GM21528 (cell line): Measurements from ENCODE around the gene TGM1.
"Not testable (repeated sequence)": the region's sequence is repeated elsewhere in the genome, so short reads cannot be mapped to it uniquely, and the experiment has no call there.

ENCODE experiments used
- ATAC-seq: cut with Tn5 transposase; IDR thresholded peaks from one replicate; pipeline ENCODE4 v1.9.1; 2021; ENCODE audit warnings: mild to moderate bottlenecking, moderate library complexity; ENCODE audit not compliant: unreplicated experiment, low FRiP score

TGM1 gene

DNA sequence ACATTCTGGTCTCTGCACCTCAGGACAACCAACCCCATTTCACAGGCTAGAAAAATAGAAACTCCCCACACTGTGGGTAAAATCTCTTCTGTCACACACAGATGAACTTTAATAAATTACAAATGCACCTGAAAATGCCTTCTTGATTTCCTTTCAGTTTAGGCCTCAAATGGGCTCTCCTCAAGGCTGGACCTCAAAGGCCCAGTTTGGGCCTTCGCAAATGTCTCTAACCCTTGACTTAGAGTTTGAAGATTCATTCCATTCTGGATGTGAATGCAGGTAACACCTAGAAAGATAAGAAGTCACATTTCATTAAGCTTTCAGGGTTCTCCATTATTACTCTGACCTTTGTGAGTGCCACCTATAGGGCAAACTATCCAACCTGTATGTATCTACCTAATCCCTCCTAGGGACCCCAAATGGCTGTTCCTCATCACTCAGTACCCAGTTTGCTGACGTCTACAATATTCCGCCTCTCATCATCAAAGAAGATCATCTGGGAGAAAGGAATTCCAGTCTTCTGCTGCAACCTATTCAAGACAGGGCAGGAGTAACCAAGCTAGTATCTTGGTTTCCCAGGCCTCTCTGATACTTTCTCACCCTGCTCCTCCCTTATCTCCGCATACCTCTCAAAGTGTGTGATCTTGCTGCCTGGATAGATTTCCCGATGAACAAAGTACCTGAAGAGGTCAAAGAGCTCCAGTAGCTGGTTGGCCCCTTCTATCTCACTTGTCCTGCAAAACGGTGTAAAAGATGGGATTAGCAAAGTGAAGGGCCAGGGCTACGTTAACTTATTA, 48.9 kb downstream of the TGM1 start:
- no peak for ATAC-seq

DNA sequence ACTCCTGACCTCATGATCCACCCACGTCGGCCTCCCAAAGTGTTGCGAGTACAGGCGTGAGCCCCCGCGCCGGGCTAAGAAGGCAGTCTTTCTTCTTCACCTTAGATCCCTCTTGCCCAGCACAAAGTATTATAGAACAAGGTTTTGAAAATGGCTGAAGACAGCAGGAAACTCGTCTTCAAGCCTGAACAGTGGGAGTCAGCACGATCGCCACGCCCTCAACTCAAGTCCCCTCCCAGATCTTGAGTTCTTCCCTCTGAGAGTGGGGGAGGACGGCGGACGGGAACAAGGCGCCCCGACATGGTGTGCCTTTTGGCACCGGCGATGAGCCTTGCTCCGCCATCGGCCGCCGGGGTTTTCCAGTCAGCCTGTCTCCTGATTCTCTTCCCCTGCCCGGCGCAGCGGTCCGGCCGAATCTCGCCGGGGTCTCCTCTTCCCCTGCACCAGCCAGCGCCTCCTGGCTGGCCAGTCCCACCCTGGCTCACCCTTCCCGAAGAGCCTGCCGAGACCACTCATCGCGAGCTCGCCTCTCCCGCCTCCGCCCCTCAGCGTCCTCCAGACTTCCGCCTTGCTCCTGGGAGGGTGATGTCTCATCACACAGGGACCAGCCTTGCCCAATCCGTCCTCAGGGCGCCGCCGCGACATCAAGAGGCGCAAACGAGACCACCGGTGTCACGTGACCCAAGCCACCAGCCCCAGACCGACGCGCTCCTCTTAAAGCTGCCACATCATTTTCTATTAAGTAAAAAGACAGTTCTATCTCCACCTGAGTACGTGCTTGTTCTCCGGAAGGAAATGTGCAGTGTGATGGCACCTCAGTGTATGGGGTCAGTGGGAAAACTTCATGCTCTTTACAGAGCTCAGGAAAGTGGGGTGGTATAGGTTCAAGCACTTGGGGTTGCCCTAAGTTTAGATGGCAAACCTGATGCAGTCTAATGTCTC, 49.8 kb downstream of the TGM1 start, which contains the start of gene CHMP4A:
CHMP4A (minus strand) TSS at position 565 of the 942 bp plus-strand sequence; CDS start at position 516, 49 bp downstream.
- ATAC-seq, result peak; percentile 78

DNA sequence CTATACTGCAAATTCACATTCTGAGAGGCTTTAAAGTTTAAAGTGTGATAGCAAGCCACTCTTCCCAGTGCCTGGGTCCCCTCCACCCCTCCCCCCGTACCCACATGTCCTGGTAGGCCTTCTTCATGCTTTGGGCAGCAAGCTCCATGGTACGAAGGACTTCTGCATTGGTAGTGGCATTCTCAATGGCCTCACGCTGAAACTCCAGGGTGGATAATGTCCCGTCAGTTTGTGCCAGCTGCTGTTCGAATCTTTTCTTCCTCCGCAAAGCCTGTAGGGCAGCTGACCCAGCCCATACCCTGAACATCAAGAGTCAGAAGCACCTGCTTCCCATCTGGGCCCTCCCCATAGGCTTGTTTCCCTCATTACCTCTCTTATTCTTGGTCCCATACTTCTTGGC, 51.7 kb downstream of the TGM1 start:
- no peak for ATAC-seq

DNA sequence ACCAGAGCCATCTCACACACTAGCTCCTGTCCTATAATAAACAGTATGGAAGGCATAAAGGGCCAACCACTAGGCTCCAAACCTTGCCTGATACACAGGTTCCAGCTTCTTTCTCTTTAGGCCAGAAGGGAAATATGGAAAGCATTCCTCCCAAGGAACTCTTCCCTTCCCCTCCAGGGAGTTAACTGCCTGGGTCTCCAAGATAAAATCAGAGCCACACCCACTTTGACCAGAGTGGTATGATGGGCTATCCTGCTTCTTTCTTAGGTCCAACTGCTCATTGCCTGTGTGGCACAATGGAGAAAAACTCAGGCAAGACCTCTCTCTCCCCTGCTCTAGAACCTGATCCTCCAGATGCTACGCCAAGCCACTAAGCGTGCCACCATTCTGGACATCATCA, 55.4 kb downstream of the TGM1 start:
- ATAC-seq, result no peak

DNA sequence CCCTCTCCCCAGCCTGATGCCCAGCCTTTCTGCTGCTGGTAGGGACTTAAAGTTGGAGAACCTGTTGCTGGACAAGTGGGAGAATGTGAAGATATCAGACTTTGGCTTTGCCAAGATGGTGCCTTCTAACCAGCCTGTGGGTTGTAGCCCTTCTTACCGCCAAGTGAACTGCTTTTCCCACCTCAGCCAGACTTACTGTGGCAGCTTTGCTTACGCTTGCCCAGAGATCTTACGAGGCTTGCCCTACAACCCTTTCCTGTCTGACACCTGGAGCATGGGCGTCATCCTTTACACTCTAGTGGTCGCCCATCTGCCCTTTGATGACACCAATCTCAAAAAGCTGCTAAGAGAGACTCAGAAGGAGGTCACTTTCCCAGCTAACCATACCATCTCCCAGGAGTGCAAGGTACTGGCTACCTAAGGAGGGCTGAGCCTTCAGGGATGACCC, 55.8 kb downstream of the TGM1 start:
- ATAC-seq, result no peak

DNA sequence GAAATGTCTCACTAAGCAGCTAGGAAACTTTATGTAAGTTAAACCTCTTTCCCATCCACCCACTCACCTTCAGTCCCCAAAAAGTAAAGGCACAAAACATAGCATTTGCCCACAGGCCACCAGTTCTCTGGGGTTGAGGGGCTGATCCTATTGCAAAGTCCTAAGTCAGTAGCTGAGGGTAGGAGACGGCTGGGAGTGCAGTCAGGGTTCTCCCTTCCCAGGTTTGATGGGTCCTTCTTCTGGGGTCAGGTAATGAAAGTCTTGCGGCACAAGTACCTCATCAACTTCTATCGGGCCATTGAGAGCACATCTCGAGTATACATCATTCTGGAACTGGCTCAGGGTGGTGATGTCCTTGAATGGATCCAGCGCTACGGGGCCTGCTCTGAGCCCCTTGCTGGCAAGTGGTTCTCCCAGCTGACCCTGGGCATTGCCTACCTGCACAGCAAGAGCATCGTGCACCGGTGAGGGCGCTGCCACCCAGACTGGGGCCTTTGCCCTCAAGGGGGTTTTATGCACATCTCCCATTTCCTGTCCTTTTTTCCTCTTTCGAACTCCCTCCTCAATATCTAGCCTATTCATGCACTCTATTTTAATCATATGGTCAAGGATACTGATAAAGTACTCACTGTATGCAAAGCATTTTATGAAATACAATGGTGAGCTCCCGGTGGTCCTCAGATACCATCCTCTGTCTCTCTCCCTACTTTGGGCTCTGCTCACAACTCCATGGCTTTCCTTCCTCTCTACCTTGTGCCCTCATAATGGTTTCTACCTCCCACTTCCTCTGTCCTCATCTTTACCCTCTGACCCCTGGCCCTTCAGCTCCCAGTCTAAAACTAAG, 56.5 kb downstream of the TGM1 start:
- ATAC-seq, result no peak

DNA sequence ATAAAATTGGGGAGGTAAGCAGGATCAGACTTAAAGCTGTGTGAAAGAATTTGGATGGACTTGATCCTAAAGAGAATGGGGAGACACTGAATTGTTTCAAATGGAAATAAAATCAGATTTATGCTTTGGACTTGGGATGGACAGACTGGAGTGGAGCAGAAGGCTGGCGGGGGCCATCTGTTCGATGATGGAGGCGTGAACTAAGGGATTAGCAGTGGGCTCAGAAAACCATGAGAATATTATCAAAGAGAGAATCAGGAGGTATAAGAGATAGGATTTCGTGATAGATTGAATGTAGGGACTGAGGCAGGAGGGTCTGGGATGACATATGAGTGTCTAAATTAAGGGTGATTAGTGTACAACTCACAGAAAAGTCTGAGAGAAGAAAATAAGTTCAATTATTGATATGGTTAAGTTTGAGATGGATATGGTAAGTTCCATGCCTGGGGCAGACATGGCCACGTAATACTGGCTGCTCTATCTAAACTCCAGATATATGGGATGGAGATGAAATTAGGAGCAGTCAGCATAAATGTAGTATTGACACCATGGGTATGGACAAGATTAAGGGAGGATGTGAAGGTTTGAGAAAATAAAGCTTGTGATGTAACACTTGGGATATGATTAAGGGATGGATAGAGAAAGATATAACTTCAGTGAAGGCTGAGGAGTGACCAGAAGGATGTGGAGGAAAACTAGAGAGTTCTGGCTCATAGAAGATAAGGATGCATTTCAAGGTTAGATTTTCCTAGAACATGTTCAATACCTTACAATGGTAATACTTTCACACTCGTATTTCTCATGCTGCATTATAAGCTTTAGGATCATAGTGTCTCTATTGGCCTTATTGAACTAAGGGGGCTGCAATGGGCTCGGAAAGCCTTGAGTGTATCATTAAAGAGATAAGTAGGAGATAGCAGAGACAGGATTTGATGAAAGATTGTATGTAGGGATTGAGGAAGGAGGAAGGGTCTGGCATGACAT, 58.5 kb downstream of the TGM1 start:
- no peak for ATAC-seq

DNA sequence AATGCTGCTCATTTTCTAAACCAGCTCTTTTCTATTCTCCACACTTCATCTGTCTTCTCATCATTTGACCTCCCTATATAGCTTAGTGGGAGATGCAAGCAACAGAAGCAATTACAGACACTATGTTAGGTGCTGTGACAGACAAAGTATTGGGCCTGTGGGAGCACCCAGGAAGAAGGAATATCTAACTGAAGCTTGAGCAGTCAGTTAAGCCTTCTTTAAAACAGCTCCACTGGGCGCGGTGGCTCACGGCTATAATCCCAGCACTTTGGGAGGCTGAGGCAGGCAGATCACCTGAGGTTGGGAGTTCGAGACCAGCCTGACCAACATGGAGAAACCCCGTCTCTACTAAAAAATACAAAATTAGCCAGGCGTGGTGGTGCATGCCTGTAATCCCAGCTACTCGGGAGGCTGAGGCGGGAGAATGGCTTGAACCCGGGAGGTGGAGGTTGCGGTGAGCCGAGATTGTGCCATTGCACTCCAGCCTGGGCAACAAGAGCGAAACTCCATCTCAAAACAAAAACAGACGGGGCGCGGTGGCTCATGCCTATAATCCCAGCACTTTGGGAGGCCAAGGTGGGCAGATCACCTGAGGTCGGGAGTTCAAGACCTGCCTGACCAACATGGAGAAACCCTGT, 59.6 kb downstream of the TGM1 start:
- ATAC-seq, result not testable (repeated sequence)

DNA sequence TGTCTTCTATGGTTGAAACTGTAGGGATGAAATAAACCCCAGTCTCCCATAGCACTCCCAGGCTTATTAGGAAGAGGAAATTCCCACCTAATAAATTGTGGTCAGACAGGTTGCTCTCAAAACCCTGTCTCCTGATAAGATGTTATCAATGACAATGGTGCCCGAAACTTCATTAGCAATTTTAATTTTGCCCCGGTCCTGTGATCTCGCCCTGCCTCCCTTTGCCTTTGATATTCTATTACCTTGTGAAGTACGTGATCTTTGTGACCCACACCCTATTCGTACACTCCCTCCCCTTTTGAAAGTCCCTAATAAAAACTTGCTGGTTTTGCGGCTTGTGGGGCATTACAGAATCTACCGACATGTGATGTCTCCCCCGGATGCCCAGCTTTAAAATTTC, 60.4 kb downstream of the TGM1 start:
- ATAC-seq, result not testable (repeated sequence)
